ENCODE results near the gene ADRA2C.

ADRA2C gene

DNA sequence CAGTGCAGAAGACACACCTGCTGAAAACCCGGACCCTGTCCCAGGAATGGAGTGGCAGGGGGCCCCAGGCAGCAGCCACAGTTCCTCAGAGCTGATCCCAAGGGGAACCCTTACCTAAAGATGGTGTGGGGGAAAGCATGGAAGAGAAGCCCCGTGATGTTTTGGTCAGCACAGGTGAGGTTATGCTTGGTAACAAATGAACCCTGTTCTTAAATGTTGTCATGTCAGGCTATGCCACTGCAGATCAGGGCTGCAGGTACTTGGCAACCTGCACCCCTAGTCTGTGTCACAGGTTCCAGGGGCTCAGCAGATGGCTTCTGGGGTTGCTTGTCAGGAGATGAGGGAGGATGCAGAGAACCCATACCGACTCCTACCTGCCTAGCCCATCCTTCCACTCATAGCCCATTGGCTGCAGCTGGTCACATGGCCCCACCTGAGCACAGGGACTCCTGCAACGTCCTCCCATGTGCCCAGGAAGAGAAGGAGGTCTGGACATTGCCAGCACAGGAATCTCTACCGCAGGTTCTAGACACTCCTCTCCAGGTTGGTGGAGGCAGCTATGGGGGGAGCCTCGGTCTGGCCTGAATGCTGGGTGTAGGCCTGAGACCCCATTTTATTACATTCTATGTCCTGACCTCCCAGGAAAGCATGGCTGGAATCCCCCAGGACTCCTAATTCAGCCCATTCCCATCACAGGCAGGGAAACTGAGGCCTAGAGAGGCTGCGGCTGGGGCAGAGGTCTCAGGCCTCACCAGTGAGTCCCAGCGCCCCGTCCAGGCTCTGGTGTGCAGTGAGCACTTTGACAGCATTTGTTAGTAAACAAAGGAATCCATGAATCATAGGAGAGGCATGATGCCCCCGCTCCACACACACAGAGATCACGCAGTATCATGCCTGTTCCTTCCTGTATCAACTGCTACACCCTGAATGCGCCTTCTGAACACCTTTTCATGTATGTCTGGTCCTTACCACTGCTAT, 51.1 kb downstream of the ADRA2C start:
- no peak for DNase-seq
